ENCODE measurements around the gene TSR3.

Gene TSR3

DNA sequence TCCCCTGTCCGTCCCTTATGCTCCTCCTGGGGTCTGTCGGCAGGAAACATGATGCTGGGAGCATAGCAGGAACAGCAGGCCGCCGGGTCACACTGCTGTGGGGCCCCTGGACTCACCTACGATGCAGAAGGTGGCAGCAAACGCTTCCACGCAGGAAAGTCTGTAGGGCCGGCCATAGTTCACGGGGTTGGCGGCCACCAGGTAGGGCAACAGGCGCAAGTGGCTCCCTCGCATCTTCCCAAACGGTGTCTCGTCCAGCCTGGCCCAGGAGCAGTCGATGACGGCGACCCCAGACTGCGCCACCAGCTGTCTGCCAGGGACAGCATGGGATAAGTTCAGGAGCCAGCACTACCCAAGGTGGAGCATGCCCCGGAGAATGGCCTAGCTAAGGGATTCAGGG lies 987 bp downstream of the TSR3 start:
- TF ChIP-seq, protein P1, sequence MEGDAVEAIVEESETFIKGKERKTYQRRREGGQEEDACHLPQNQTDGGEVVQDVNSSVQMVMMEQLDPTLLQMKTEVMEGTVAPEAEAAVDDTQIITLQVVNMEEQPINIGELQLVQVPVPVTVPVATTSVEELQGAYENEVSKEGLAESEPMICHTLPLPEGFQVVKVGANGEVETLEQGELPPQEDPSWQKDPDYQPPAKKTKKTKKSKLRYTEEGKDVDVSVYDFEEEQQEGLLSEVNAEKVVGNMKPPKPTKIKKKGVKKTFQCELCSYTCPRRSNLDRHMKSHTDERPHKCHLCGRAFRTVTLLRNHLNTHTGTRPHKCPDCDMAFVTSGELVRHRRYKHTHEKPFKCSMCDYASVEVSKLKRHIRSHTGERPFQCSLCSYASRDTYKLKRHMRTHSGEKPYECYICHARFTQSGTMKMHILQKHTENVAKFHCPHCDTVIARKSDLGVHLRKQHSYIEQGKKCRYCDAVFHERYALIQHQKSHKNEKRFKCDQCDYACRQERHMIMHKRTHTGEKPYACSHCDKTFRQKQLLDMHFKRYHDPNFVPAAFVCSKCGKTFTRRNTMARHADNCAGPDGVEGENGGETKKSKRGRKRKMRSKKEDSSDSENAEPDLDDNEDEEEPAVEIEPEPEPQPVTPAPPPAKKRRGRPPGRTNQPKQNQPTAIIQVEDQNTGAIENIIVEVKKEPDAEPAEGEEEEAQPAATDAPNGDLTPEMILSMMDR (conservative IDR thresholded peaks at IDR 0.05; ENCODE audit: low read length) = no peak
- H3K4me3 ChIP-seq (ENCODE audit: low read length) = peak overlapping the region; percentile 87
- DNase-seq (ENCODE audit: low read depth) = no peak

GRCh38 chr16:1349951-1350350 lies 1.7 kb downstream of the TSR3 start:
- H3K4me3 ChIP-seq (ENCODE audit: low read length) = no peak overlapping the region; the same call in 1 of the 2 replicates
- TF ChIP-seq, protein P1 (conservative IDR thresholded peaks at IDR 0.05; ENCODE audit: low read length) = no peak
- no peak for DNase-seq (ENCODE audit: low read depth)

- no peak for DNase-seq (ENCODE audit: low read depth)
- TF ChIP-seq, protein P1 (conservative IDR thresholded peaks at IDR 0.05; ENCODE audit: low read length) = no peak
- H3K4me3 ChIP-seq (ENCODE audit: low read length) = no peak overlapping the region
Observed at GRCh38 chr16:1349351-1349750, 2.3 kb downstream of the TSR3 start.

DNA sequence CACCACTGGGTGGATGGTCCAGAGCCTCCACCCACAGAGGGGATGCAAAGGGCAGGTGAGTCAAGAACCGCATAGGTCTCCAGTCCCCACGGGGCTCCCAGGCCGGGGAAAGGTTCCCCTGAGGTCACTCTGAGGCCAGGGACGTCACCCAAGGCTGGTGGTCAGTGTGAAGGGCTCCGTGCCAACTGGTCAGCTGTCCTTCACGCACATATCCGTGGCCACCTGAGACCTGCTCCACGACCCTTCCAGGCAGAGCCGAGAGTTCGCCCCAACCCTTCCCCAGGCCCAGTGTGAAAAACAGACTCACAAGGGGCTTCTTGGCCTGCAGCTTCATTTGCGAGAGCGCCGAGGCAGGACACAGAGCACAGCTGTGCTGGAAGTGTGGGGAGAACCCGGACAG lies 2.8 kb downstream of the TSR3 start:
- H3K4me3 ChIP-seq (ENCODE audit: low read length) = no peak overlapping the region
- TF ChIP-seq, protein P1 (conservative IDR thresholded peaks at IDR 0.05; ENCODE audit: low read length) = no peak
- DNase-seq (ENCODE audit: low read depth) = no peak

DNA sequence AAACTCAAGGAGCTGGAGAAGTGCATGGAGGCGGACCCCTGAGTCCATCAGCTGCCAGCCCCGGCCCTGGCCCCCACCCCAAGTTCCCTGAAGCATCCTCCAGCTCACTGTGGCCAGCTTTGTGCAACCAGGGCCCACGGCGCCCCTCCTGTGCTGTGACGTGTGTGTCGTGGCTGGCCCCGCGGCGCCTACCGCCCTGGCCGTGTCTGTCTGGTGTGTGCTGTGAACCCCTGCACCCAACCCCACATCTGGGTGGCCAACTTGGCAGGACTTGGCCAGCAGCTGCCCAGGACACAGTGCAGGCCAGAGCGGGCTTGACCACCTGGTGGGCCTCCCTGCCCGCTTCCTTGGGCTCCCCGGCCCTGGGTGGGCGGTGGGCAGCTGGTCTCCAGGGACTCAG lies 3.2 kb downstream of the TSR3 start:
- H3K4me3 ChIP-seq (ENCODE audit: low read length) = no peak overlapping the region
- no peak for DNase-seq (ENCODE audit: low read depth)
- TF ChIP-seq, protein P1 (conservative IDR thresholded peaks at IDR 0.05; ENCODE audit: low read length) = no peak

- TF ChIP-seq, protein P1 (conservative IDR thresholded peaks at IDR 0.05; ENCODE audit: low read length) = no peak
- H3K4me3 ChIP-seq (ENCODE audit: low read length) = no peak overlapping the region
- no peak for DNase-seq (ENCODE audit: low read depth)
Observed at GRCh38 chr16:1347962-1348361, 3.7 kb downstream of the TSR3 start.

DNA sequence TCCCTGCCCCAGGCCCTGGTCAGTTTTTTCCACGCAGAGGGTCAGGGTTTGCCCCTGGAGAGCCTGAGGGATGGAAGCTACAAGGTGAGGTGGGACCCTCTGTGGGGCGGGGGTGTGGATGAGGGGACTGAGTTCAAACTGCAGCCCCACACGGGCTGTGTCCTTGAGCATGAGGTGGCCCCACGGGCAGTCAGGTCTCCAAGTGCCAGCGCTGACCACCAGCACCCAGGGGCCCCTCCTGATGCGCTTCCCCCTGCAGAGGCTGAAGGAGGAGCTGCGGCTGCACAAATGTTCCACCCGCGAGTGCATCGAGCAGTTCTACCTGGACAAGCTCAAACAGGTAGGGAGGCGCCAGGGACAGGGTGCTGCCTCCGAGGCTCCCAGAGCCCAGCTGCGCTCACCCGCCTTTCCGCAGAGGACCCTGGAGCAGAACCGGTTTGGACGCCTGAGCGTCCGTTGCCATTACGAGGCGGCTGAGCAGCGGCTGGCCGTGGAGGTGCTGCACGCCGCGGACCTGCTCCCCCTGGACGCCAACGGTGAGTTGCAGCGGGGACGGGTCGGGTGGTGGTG lies 4.3 kb downstream of the TSR3 start:
- TF ChIP-seq, protein P1 (conservative IDR thresholded peaks at IDR 0.05; ENCODE audit: low read length) = no peak
- no peak for DNase-seq (ENCODE audit: low read depth)
- no peak overlapping the region for H3K4me3 ChIP-seq (ENCODE audit: low read length)
